Bronchial epithelial cell (primary cell): Measurements from ENCODE around the gene KCNAB2. TPM values are rescaled to one million over a fixed set of nuclear protein-coding genes. Genes with fewer than 3 reads are reported as not detected.

Experiments
- DNase-seq: peaks from one replicate; pipeline ENCODE4 v3.0.0-alpha.2; 2010; ENCODE audit warnings: low read depth
- FAIRE-seq: peaks from 2 replicates; lab custom pipeline; 2011; peaks lifted over from hg19 to GRCh38; lab: Jason Lieb, UNC
- H3K27me3 ChIP-seq: 2 replicates; pipeline ENCODE4 v1.5.1; 2011; ENCODE audit warnings: low read length; ENCODE audit not compliant: control insufficient read depth, insufficient read depth
- H3K36me3 ChIP-seq: 2 replicates; pipeline ENCODE4 v1.5.1; 2011; ENCODE audit warnings: low read length; ENCODE audit not compliant: control insufficient read depth, insufficient read depth
- H3K4me3 ChIP-seq: 2 replicates; pipeline ENCODE4 v1.5.1; 2011; ENCODE audit warnings: mild to moderate bottlenecking, low read depth, low read length, control low read depth
- CTCF ChIP-seq: IDR thresholded peaks from 2 replicates; pipeline ENCODE4 v1.5.1; 2011; ENCODE audit warnings: mild to moderate bottlenecking, moderate library complexity, low read length, control low read depth, inconsistent platforms; ENCODE audit not compliant: insufficient read depth, severe bottlenecking
- total RNA-seq: library from RNA; depleted of rRNA; stranded (reverse); fragments of >200 nt; gene quantifications from 2 replicates; pipeline ENCODE4 v1.2.1, GENCODE V29; 2014

The KCNAB2 gene
- total RNA-seq, 1 donor from 2014 or later, result 1.8 TPM

- no peaks in the 10 kb centered on the region for H3K27me3 ChIP-seq
- FAIRE-seq, result no peak
- no peak for DNase-seq
- no peaks in the 10 kb centered on the region for H3K36me3 ChIP-seq
- TF ChIP-seq CTCF, result no peak
- no peak overlapping the region for H3K4me3 ChIP-seq
Measured at GRCh38 chr1:6090996-6091822, 45.5 kb downstream of the KCNAB2 start.

- FAIRE-seq, result no peak
- no peak for TF ChIP-seq CTCF
- Histone ChIP-seq H3K36me3 (no peaks in the 10 kb centered on the region), H3K4me3 (no peak overlapping the region), H3K27me3 (no peaks in the 10 kb centered on the region)
- no peak for DNase-seq
Measured at GRCh38 chr1:6091823-6092109, 46.1 kb downstream of the KCNAB2 start.

- no peak for FAIRE-seq
- TF ChIP-seq CTCF, result no peak
Measured at GRCh38 chr1:6092211-6092610, 46.5 kb downstream of the KCNAB2 start.

GRCh38 chr1:6093071-6093470 is 47.4 kb downstream of the KCNAB2 start:
- peaks cover 1% of the 10 kb centered on the region for H3K27me3 ChIP-seq
- DNase-seq (no peak), FAIRE-seq (no peak)
- H3K4me3 ChIP-seq, result no peak overlapping the region
- no peaks in the 10 kb centered on the region for H3K36me3 ChIP-seq
- TF ChIP-seq CTCF, result no peak

More at GRCh38 chr1:6092211-6092610, 46.5 kb downstream of the KCNAB2 start:
- Histone ChIP-seq H3K27me3 (peaks cover 1% of the 10 kb centered on the region), H3K36me3 (no peaks in the 10 kb centered on the region), H3K4me3 (no peak overlapping the region)
- DNase-seq, result no peak

- Histone ChIP-seq H3K27me3 (peaks cover 1% of the 10 kb centered on the region), H3K36me3 (no peaks in the 10 kb centered on the region), H3K4me3 (no peak overlapping the region)
- no peak for FAIRE-seq
- no peak for DNase-seq
- TF ChIP-seq CTCF, result no peak
Measured at GRCh38 chr1:6093611-6094010, 47.9 kb downstream of the KCNAB2 start.

- Histone ChIP-seq H3K36me3 (no peaks in the 10 kb centered on the region), H3K27me3 (peaks cover 1% of the 10 kb centered on the region), H3K4me3 (no peak overlapping the region)
- no peak for TF ChIP-seq CTCF
- DNase-seq (no peak), FAIRE-seq (no peak)
Measured at GRCh38 chr1:6094246-6094645, 48.6 kb downstream of the KCNAB2 start.
